ENCODE measurements around the gene ADAMTS7.
"Not testable (repeated sequence)": the region's sequence is repeated elsewhere in the genome, so short reads cannot be mapped to it uniquely, and the experiment has no call there.

Gene ADAMTS7, protein sequence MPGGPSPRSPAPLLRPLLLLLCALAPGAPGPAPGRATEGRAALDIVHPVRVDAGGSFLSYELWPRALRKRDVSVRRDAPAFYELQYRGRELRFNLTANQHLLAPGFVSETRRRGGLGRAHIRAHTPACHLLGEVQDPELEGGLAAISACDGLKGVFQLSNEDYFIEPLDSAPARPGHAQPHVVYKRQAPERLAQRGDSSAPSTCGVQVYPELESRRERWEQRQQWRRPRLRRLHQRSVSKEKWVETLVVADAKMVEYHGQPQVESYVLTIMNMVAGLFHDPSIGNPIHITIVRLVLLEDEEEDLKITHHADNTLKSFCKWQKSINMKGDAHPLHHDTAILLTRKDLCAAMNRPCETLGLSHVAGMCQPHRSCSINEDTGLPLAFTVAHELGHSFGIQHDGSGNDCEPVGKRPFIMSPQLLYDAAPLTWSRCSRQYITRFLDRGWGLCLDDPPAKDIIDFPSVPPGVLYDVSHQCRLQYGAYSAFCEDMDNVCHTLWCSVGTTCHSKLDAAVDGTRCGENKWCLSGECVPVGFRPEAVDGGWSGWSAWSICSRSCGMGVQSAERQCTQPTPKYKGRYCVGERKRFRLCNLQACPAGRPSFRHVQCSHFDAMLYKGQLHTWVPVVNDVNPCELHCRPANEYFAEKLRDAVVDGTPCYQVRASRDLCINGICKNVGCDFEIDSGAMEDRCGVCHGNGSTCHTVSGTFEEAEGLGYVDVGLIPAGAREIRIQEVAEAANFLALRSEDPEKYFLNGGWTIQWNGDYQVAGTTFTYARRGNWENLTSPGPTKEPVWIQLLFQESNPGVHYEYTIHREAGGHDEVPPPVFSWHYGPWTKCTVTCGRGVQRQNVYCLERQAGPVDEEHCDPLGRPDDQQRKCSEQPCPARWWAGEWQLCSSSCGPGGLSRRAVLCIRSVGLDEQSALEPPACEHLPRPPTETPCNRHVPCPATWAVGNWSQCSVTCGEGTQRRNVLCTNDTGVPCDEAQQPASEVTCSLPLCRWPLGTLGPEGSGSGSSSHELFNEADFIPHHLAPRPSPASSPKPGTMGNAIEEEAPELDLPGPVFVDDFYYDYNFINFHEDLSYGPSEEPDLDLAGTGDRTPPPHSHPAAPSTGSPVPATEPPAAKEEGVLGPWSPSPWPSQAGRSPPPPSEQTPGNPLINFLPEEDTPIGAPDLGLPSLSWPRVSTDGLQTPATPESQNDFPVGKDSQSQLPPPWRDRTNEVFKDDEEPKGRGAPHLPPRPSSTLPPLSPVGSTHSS (N-terminal part only)

GRCh38 chr15:78811124-78811824 lies at the start of gene ADAMTS7:
Gene ADAMTS7, minus strand, starts transcription at chr15:78811464. Its CDS starts 244 bp downstream, at chr15:78811220.
- Histone ChIP-seq H3K27me3 (ENCODE audit: control insufficient read depth in 1 of 2, insufficient read depth in 2 of 2, low read length in 2 of 2) (no peaks in the 10 kb centered on the region), H3K36me3 (ENCODE audit: insufficient read depth, low read length) (no peaks in the 10 kb centered on the region), H3K27ac (ENCODE audit: low read depth, low read length) (peak within 1 kb of the TSS; percentile 92), H3K4me1 (ENCODE audit: insufficient read depth, low read length) (peaks cover 11% of the 10 kb centered on the region), H3K9ac (ENCODE audit: low read length) (peak within 1 kb of the TSS; percentile 53), H3K4me3 (ENCODE audit: low read depth in 1 of 2, low read length in 2 of 2) (peak within 1 kb of the TSS; percentile 61 to 93), H3K9me3 (ENCODE audit: low read length) (no peaks in the 10 kb centered on the region)

GRCh38 chr15:78859971-78860719 lies 48.9 kb upstream of the ADAMTS7 start:
- peak overlapping the region; percentile 31 to 78 for H3K4me3 ChIP-seq (ENCODE audit: low read depth in 1 of 2, low read length in 2 of 2)
- H3K27me3 ChIP-seq (ENCODE audit: control insufficient read depth in 1 of 2, insufficient read depth in 2 of 2, low read length in 2 of 2) = no peaks in the 10 kb centered on the region
- H3K9me3 ChIP-seq (ENCODE audit: low read length) = no peaks in the 10 kb centered on the region
- H3K9ac ChIP-seq (ENCODE audit: low read length) = no peak overlapping the region
- peak overlapping the region; percentile 70 for H3K27ac ChIP-seq (ENCODE audit: low read depth, low read length)
- H3K4me1 ChIP-seq (ENCODE audit: insufficient read depth, low read length) = no peaks in the 10 kb centered on the region
- no peaks in the 10 kb centered on the region for H3K36me3 ChIP-seq (ENCODE audit: insufficient read depth, low read length)

- Histone ChIP-seq H3K27me3 (ENCODE audit: control insufficient read depth in 1 of 2, insufficient read depth in 2 of 2, low read length in 2 of 2) (no peaks in the 10 kb centered on the region), H3K4me1 (ENCODE audit: insufficient read depth, low read length) (no peaks in the 10 kb centered on the region), H3K27ac (ENCODE audit: low read depth, low read length) (no peak overlapping the region), H3K9me3 (ENCODE audit: low read length) (no peaks in the 10 kb centered on the region), H3K4me3 (ENCODE audit: low read depth in 1 of 2, low read length in 2 of 2) (no peak overlapping the region), H3K9ac (ENCODE audit: low read length) (no peak overlapping the region), H3K36me3 (ENCODE audit: insufficient read depth, low read length) (no peaks in the 10 kb centered on the region)
Observed at GRCh38 chr15:78855746-78856145, 44.5 kb upstream of the ADAMTS7 start.

DNA sequence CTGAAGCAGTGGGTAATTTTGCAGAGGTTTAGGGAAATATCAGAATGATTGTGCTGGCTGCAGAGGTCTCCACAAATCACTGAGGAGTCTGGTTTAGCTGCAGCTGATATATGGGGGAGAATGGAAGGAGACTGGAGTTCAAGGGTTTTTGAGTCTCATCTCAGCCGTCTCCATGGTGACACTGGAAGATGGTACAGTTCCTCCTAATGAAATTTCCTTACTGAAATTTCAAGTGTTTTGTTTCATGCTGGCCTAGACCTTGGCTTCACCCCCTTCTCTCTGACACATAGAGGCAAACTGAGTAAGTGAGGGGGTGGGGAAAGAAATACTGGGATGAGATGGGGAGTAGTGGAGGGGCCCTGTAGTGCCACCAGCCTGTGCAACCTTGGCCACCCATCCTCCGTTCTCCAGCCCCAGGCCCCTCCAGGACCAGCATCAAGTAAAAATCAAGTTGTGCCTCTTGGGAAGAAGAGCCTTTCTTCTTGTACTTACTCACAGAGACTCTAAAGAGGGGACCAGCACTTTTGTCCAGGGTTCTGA lies 43.6 kb upstream of the ADAMTS7 start:
- no peaks in the 10 kb centered on the region for H3K36me3 ChIP-seq (ENCODE audit: insufficient read depth, low read length)
- no peak overlapping the region for H3K27ac ChIP-seq (ENCODE audit: low read depth, low read length)
- no peak overlapping the region for H3K9ac ChIP-seq (ENCODE audit: low read length)
- no peaks in the 10 kb centered on the region for H3K4me1 ChIP-seq (ENCODE audit: insufficient read depth, low read length)
- no peaks in the 10 kb centered on the region for H3K27me3 ChIP-seq (ENCODE audit: control insufficient read depth in 1 of 2, insufficient read depth in 2 of 2, low read length in 2 of 2)
- H3K9me3 ChIP-seq (ENCODE audit: low read length) = no peaks in the 10 kb centered on the region
- no peak overlapping the region for H3K4me3 ChIP-seq (ENCODE audit: low read depth in 1 of 2, low read length in 2 of 2)

DNA sequence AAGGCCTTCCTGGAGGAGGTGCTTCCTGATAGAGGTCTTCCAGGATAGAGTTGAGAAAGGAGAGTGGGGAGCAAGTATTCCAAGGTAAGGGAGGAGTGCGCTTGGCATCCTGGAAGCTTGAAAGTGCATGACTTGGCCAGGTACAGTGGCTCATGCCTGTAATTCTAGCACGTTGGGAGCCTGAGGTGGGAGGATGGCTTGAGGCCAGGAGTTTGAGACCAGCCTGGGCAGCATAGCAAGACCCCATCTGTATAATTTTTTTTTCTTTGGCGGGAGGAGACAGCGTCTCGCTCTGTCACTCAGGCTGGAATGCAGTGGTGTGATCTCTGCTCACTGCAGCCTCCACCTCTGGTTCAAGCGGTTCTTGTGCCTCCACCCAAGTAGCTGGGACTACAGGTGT lies 42.2 kb upstream of the ADAMTS7 start:
- H3K9ac ChIP-seq (ENCODE audit: low read length) = no peak overlapping the region
- no peaks in the 10 kb centered on the region for H3K9me3 ChIP-seq (ENCODE audit: low read length)
- H3K36me3 ChIP-seq (ENCODE audit: insufficient read depth, low read length) = no peaks in the 10 kb centered on the region
- no peaks in the 10 kb centered on the region for H3K27me3 ChIP-seq (ENCODE audit: control insufficient read depth in 1 of 2, insufficient read depth in 2 of 2, low read length in 2 of 2)
- no peak overlapping the region for H3K27ac ChIP-seq (ENCODE audit: low read depth, low read length)
- no peaks in the 10 kb centered on the region for H3K4me1 ChIP-seq (ENCODE audit: insufficient read depth, low read length)
- H3K4me3 ChIP-seq (ENCODE audit: low read depth in 1 of 2, low read length in 2 of 2) = no peak overlapping the region

DNA sequence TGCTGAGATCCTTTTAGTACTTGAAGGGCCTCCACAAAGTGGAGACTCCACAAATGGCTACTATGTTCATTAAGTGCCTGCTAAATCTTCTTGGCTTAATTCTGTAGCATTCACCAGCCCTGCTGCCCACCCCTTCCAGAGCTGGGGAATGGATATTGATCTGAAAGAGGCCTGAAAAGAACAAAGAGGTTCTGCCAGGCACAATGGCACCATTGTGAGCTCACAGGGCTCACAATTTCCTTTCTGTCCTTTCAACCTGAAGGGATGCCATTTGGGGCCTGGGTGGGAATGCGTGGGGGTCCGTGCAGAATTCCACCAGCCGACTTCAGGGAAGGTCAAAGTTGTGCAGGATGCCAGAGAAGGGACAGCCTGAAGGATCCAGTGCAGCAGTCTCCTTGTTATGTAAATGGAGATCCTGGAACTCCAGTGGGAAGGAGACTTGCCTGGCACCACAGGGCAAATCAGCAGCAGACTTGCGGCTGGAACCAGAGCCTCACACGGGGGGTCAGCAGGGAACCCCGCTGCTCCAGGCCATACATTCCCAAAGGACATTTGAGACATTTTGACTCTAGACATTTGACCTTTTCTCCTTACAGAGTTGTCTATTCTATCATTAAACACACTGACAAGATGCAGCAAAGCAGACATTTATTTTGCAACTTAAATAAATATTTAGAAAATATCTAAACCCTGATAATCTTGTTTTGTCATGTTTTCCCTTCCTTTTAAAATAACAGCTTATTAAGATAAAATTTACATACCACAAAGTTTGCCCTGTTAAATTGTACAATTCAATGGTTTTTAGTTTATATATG lies 39.9 kb upstream of the ADAMTS7 start:
- Histone ChIP-seq H3K4me3 (ENCODE audit: low read depth in 1 of 2, low read length in 2 of 2) (no peak overlapping the region), H3K36me3 (ENCODE audit: insufficient read depth, low read length) (no peaks in the 10 kb centered on the region), H3K27me3 (ENCODE audit: control insufficient read depth in 1 of 2, insufficient read depth in 2 of 2, low read length in 2 of 2) (no peaks in the 10 kb centered on the region), H3K4me1 (ENCODE audit: insufficient read depth, low read length) (no peaks in the 10 kb centered on the region), H3K9ac (ENCODE audit: low read length) (no peak overlapping the region), H3K27ac (ENCODE audit: low read depth, low read length) (no peak overlapping the region), H3K9me3 (ENCODE audit: low read length) (no peaks in the 10 kb centered on the region)

GRCh38 chr15:78850352-78850751 lies 39.1 kb upstream of the ADAMTS7 start:
- Histone ChIP-seq H3K36me3 (ENCODE audit: insufficient read depth, low read length) (no peaks in the 10 kb centered on the region), H3K4me1 (ENCODE audit: insufficient read depth, low read length) (no peaks in the 10 kb centered on the region), H3K9me3 (ENCODE audit: low read length) (no peaks in the 10 kb centered on the region), H3K27ac (ENCODE audit: low read depth, low read length) (no peak overlapping the region), H3K27me3 (ENCODE audit: control insufficient read depth in 1 of 2, insufficient read depth in 2 of 2, low read length in 2 of 2) (no peaks in the 10 kb centered on the region), H3K4me3 (ENCODE audit: low read depth in 1 of 2, low read length in 2 of 2) (no peak overlapping the region), H3K9ac (ENCODE audit: low read length) (no peak overlapping the region)

DNA sequence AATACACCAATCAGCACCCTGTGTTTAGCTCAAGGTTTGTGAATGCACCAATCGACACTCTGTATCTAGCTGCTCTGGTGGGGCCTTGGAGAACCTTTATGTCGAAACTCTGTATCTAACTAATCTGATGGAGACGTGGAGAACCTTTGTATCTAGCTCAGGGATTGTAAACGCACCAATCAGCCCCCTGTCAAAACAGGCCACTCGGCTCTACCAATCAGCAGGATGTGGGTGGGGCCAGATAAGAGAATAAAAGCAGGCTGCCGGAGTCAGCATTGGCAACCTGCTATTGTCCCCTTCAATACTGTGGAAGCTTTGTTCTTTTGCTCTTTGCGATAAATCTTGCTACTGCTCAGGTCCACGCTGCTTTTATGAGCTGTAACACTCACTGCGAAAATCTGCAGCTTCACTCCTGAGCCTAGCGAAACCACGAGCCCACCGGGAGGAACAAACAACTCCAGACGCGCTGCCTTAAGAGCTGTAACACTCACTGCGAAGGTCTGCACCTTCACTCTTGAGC lies 36.2 kb upstream of the ADAMTS7 start:
- not testable (repeated sequence) for H3K27me3 ChIP-seq (ENCODE audit: control insufficient read depth in 1 of 2, insufficient read depth in 2 of 2, low read length in 2 of 2); H3K9ac ChIP-seq (ENCODE audit: low read length); H3K27ac ChIP-seq (ENCODE audit: low read depth, low read length); H3K9me3 ChIP-seq (ENCODE audit: low read length); H3K4me3 ChIP-seq (ENCODE audit: low read depth in 1 of 2, low read length in 2 of 2); H3K4me1 ChIP-seq (ENCODE audit: insufficient read depth, low read length); H3K36me3 ChIP-seq (ENCODE audit: insufficient read depth, low read length)

GRCh38 chr15:78846906-78847305 lies 35.6 kb upstream of the ADAMTS7 start:
- H3K9ac ChIP-seq (ENCODE audit: low read length); H3K27me3 ChIP-seq (ENCODE audit: control insufficient read depth in 1 of 2, insufficient read depth in 2 of 2, low read length in 2 of 2): not testable (repeated sequence)

More at GRCh38 chr15:78846906-78847305, 35.6 kb upstream of the ADAMTS7 start:
- H3K27ac ChIP-seq (ENCODE audit: low read depth, low read length); H3K36me3 ChIP-seq (ENCODE audit: insufficient read depth, low read length); H3K4me3 ChIP-seq (ENCODE audit: low read depth in 1 of 2, low read length in 2 of 2); H3K9me3 ChIP-seq (ENCODE audit: low read length); H3K4me1 ChIP-seq (ENCODE audit: insufficient read depth, low read length): not testable (repeated sequence)
